ENCODE measurements around the gene RORB.

DNA sequence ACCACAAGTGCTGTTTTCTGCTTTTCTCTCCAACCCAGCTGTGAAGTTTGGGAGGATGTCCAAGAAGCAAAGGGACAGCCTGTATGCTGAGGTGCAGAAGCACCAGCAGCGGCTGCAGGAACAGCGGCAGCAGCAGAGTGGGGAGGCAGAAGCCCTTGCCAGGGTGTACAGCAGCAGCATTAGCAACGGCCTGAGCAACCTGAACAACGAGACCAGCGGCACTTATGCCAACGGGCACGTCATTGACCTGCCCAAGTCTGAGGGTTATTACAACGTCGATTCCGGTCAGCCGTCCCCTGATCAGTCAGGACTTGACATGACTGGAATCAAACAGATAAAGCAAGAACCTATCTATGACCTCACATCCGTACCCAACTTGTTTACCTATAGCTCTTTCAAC, 145.2 kb downstream of the RORB start:
- TF ChIP-seq RAD21 (IDR thresholded peaks at IDR 0.05; ENCODE audit: low read depth), result no peak
- no peak for TF ChIP-seq EP300 (IDR thresholded peaks at IDR 0.05; ENCODE audit: borderline replicate concordance)
- TF ChIP-seq, protein P1, sequence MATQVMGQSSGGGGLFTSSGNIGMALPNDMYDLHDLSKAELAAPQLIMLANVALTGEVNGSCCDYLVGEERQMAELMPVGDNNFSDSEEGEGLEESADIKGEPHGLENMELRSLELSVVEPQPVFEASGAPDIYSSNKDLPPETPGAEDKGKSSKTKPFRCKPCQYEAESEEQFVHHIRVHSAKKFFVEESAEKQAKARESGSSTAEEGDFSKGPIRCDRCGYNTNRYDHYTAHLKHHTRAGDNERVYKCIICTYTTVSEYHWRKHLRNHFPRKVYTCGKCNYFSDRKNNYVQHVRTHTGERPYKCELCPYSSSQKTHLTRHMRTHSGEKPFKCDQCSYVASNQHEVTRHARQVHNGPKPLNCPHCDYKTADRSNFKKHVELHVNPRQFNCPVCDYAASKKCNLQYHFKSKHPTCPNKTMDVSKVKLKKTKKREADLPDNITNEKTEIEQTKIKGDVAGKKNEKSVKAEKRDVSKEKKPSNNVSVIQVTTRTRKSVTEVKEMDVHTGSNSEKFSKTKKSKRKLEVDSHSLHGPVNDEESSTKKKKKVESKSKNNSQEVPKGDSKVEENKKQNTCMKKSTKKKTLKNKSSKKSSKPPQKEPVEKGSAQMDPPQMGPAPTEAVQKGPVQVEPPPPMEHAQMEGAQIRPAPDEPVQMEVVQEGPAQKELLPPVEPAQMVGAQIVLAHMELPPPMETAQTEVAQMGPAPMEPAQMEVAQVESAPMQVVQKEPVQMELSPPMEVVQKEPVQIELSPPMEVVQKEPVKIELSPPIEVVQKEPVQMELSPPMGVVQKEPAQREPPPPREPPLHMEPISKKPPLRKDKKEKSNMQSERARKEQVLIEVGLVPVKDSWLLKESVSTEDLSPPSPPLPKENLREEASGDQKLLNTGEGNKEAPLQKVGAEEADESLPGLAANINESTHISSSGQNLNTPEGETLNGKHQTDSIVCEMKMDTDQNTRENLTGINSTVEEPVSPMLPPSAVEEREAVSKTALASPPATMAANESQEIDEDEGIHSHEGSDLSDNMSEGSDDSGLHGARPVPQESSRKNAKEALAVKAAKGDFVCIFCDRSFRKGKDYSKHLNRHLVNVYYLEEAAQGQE (IDR thresholded peaks at IDR 0.05; ENCODE audit: low read depth), result no peak
- TF ChIP-seq FOXM1 (IDR thresholded peaks at IDR 0.05; ENCODE audit: borderline replicate concordance, low read depth), result no peak
- no peak for TF ChIP-seq MAX (IDR thresholded peaks at IDR 0.05)
- no peak for TF ChIP-seq TCF12 (IDR thresholded peaks at IDR 0.05; ENCODE audit: low read depth)

All from Ishikawa (cell line).